Measurements from ENCODE around the gene CLDN24. TPM values are rescaled to one million over a fixed set of nuclear protein-coding genes. Genes with fewer than 3 reads are reported as not detected.

CLDN24 gene
- total RNA-seq, 1 donor from 2014 or later = not detected

GRCh38 chr4:183312841-183313240 lies 9.4 kb downstream of the CLDN24 start:
- Mint-ChIP-seq H3K36me3 (peaks cover 31% of the 10 kb centered on the region), H3K27me3 (peaks cover 3% of the 10 kb centered on the region), H3K4me3 (no peak overlapping the region), H3K9me3 (no peaks in the 10 kb centered on the region), H3K27ac (no peak overlapping the region), H3K4me1 (ENCODE audit: unreplicated experiment) (no peaks in the 10 kb centered on the region)
- DNase-seq (ENCODE audit: extremely low spot score, unreplicated experiment) = no peak
- TF ChIP-seq, protein P1, sequence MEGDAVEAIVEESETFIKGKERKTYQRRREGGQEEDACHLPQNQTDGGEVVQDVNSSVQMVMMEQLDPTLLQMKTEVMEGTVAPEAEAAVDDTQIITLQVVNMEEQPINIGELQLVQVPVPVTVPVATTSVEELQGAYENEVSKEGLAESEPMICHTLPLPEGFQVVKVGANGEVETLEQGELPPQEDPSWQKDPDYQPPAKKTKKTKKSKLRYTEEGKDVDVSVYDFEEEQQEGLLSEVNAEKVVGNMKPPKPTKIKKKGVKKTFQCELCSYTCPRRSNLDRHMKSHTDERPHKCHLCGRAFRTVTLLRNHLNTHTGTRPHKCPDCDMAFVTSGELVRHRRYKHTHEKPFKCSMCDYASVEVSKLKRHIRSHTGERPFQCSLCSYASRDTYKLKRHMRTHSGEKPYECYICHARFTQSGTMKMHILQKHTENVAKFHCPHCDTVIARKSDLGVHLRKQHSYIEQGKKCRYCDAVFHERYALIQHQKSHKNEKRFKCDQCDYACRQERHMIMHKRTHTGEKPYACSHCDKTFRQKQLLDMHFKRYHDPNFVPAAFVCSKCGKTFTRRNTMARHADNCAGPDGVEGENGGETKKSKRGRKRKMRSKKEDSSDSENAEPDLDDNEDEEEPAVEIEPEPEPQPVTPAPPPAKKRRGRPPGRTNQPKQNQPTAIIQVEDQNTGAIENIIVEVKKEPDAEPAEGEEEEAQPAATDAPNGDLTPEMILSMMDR (conservative IDR thresholded peaks at IDR 0.05) = no peak

GRCh38 chr4:183306811-183307210 lies 15.4 kb downstream of the CLDN24 start:
- H3K36me3 Mint-ChIP-seq = peaks cover 15% of the 10 kb centered on the region

DNA sequence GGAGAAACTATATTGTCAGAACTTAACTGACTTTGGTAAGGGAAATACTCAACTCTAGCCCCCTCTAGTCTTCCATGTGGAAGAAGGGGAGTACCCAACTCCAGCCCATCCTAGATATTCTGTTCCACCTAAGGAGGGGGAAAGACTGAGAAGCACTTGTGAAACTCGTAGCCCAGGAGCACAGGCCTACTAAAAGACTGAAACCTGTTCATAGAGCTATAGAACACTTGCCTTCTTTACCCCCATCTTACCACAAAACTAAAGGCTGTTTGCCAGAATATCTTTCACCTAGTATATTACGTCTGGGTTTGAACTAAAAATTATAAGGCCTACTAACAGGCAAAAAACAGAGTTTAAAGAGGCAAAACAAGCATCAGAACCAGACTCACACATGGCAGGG lies 17.7 kb downstream of the CLDN24 start:
- Mint-ChIP-seq H3K9me3 (no peaks in the 10 kb centered on the region), H3K36me3 (peaks cover 13% of the 10 kb centered on the region), H3K27me3 (no peaks in the 10 kb centered on the region), H3K4me3 (no peak overlapping the region), H3K4me1 (ENCODE audit: unreplicated experiment) (no peaks in the 10 kb centered on the region), H3K27ac (no peak overlapping the region)
- TF ChIP-seq, protein P1 (conservative IDR thresholded peaks at IDR 0.05) = no peak
- no peak for DNase-seq (ENCODE audit: extremely low spot score, unreplicated experiment)

More at GRCh38 chr4:183306811-183307210, 15.4 kb downstream of the CLDN24 start:
- Mint-ChIP-seq H3K27me3 (no peaks in the 10 kb centered on the region), H3K9me3 (no peaks in the 10 kb centered on the region), H3K4me1 (ENCODE audit: unreplicated experiment) (no peaks in the 10 kb centered on the region), H3K27ac (no peak overlapping the region), H3K4me3 (no peak overlapping the region)
- DNase-seq (ENCODE audit: extremely low spot score, unreplicated experiment) = no peak
- TF ChIP-seq, protein P1 (conservative IDR thresholded peaks at IDR 0.05) = no peak

DNA sequence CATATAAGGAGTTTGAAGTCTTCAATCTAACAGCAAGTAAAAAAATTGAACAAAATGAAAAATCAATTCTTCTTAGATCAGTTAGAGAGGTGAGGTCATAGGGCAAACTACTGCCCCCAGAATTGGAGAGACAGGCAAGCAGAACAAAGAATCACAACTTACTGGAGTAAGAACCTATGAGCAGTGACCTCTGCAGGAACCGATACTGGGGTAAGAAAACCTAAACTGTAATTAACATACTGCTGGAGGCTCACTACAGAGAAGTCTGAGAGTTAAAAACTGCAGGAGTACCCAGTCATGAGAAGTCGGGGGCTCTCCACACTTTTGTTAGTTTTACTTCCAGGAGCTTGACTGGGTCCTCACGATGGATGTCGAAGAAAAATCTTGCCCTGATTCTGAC lies 18.2 kb downstream of the CLDN24 start:
- Mint-ChIP-seq H3K27ac (no peak overlapping the region), H3K27me3 (no peaks in the 10 kb centered on the region), H3K9me3 (no peaks in the 10 kb centered on the region), H3K4me1 (ENCODE audit: unreplicated experiment) (no peaks in the 10 kb centered on the region), H3K36me3 (peaks cover 14% of the 10 kb centered on the region), H3K4me3 (no peak overlapping the region)
- no peak for DNase-seq (ENCODE audit: extremely low spot score, unreplicated experiment)
- TF ChIP-seq, protein P1 (conservative IDR thresholded peaks at IDR 0.05) = no peak

DNA sequence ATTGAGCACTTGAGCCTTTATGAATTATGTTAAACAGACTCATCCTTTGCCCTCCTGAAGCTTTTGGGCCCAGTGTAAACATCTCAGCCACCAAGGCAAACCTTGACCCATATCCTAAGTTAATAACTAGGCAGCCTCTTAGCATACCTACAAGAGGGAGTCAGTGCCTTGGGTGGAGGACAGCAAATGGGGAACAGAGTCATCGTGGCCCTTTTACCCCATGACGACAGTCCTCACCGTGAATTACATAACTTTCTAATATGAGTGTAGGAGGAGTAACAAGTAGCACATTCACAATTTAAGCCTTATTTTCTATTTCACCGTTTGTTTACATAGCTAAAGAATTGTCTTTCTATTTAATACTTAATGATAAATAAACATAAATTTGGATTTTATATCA lies 18.9 kb downstream of the CLDN24 start:
- TF ChIP-seq, protein P1 (conservative IDR thresholded peaks at IDR 0.05) = no peak
- Mint-ChIP-seq H3K36me3 (peaks cover 12% of the 10 kb centered on the region), H3K27ac (no peak overlapping the region)

GRCh38 chr4:183300655-183301054 lies 21.6 kb downstream of the CLDN24 start:
- H3K9me3 Mint-ChIP-seq = no peaks in the 10 kb centered on the region
- H3K4me3 Mint-ChIP-seq = no peak overlapping the region
- H3K27me3 Mint-ChIP-seq = no peaks in the 10 kb centered on the region
- TF ChIP-seq, protein P1 (conservative IDR thresholded peaks at IDR 0.05) = no peak
- DNase-seq (ENCODE audit: extremely low spot score, unreplicated experiment) = no peak
- H3K36me3 Mint-ChIP-seq = peaks cover 22% of the 10 kb centered on the region
- peaks cover 3% of the 10 kb centered on the region for H3K4me1 Mint-ChIP-seq (ENCODE audit: unreplicated experiment)
- no peak overlapping the region for H3K27ac Mint-ChIP-seq

More for the DNA sequence above, 18.9 kb downstream of the CLDN24 start:
- Mint-ChIP-seq H3K4me3 (no peak overlapping the region), H3K9me3 (no peaks in the 10 kb centered on the region), H3K4me1 (ENCODE audit: unreplicated experiment) (peaks cover 3% of the 10 kb centered on the region), H3K27me3 (no peaks in the 10 kb centered on the region)
- DNase-seq (ENCODE audit: extremely low spot score, unreplicated experiment) = no peak
